Stimulated activated CD4-positive, alpha-beta T cell treated with anti-CD3 and anti-CD28 coated beads, Interleukin-4, amount 100 ng/mL, for 4 hours (primary cell): ENCODE data around the gene PIAS1.
"Not testable (repeated sequence)": the region's sequence is repeated elsewhere in the genome, so short reads cannot be mapped to it uniquely, and the experiment has no call there.

Experiments
- DNase-seq, 2 experiments: peaks; one replicate each; pipeline ENCODE4 v3.0.0-alpha.2; 2020

PIAS1 gene

DNA sequence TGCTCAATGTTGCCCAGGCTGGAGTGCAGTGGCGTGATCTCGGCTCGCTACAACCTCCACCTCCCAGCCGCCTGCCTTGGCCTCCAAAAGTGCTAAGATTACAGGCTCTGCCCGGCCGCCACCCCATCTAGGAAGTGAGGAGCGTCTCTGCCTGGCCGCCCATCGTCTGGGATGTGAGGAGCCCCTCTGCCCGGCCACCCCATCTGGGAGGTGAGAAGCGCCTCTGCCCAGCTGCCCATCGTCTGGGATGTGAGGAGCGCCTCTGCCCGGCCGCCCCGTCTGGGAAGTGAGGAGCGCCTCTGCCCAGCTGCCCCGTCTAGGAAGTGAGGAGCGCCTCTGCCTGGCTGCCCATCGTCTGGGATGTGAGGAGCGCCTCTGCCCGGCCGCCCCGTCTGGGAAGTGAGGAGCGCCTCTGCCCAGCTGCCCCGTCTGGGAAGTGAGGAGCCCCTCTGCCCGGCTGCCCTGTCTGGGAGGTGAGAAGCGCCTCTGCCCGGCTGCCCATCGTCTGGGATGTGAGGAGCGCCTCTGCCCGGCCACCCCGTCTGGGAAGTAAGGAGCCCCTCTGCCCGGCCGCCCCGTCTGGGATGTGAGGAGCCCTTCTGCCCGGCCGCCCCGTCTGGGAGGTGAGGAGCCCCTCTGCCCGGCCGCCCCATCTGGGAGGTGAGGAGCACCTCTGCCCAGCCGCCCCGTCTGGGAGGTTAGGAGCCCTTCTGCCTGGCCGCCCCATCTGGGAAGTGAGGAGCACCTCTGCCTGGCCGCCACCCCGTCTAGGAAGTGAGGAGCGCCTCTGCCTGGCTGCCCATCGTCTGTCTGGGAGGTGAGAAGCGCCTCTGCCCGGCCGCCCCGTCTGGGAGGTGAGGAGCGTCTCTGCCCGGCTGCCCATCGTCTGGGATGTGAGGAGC, 167.7 kb downstream of the PIAS1 start:
- DNase-seq: not testable (repeated sequence)

DNA sequence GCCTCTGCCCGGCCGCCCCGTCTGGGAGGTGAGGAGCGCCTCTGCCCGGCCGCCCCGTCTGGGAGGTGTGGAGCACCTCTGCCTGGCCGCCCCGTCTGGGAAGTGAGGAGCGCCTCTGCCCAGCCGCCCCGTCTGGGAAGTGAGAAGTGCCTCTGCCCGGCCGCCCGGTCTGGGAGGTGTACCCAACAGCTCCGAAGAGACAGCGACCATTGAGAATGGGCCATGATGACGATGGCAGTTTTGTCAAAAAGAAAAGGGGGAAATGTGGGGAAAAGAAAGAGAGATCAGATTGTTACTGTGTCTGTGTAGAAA, 168.3 kb downstream of the PIAS1 start:
- DNase-seq: not testable (repeated sequence)

- DNase-seq: no peak
Observed at GRCh38 chr15:68223171-68223570, 169.1 kb downstream of the PIAS1 start.

DNA sequence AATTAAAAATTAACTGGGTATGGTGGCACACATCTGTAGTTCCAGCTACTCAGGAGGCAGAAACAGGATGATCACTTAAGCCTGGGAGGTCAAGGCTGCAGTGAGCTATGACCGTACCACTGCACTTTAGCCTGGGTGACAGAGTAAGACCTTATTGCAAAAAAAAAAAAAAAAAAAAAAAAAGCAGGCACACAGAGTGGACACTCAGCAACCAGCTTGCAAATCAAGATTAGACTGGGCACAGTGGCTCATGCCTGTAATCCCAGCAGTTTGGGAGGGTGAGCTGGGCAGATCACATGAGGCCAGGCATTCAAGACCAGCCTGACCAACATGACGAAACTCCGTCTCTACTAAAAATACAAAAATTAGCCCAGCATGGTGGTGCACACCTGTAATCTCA, 170.0 kb downstream of the PIAS1 start:
- DNase-seq: no peak

DNA sequence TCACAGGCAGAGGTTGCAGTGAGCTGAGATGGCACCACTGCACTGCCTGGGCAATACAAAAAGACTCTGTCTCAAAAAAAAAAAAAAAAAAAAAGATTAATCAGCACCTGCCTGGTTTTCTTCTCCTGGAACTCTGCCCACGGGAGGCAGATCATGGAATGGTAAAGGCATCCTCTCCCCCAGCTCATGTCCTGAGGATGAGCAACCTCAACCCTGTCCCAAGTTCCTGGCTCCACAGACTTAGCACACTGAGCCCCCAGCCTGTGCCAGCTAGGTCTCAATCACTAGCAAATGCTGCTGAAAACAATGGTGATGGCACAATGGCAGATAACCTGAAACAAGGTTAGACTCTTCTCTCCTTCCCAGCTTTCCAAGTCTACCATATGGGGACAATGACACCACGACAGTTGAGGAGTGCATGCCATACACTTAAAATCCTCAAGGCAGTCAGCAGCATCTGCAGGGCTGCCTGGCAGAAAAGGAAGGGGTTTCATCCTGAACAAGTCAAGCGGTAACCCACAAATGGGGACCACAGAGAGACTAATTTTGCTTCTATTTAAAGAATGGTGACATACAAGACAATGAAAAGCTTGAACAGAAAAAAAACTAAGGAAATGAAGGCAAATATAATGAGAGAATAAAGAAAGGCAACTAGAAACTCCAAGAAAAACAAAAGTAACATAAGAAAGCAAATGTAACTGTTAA, 170.6 kb downstream of the PIAS1 start:
- no peak for DNase-seq

GRCh38 chr15:68225442-68225841, 171.3 kb downstream of the PIAS1 start:
- DNase-seq: not testable (repeated sequence)

DNA sequence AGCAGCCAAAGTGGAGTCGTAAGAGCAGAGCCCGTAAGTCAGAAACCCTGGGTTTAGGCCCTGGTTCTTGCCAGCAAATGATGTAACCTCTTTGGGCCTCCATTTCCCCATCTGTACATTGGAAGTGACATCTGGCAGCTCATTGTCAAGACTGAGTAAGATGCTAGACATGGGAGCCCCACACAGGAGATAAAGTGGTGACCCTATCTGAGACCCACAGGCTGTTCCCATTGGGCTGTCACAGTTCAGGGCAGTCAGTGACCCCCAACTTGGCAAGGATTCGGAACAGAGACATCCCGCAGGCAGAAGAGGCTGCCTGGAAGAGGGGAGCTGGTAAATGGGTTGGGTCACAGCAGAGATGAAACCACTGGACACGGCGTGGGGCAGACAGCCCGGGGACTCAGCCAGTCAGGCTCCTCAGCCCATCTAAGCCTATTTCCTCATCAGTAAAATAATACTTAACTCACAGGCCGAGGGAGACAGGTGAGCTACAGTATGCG, 173.6 kb downstream of the PIAS1 start:
- no peak for DNase-seq

- no peak for DNase-seq
Observed at GRCh38 chr15:68228143-68228970, 174.2 kb downstream of the PIAS1 start.

GRCh38 chr15:68228971-68229385, 174.9 kb downstream of the PIAS1 start:
- no peak for DNase-seq

DNA sequence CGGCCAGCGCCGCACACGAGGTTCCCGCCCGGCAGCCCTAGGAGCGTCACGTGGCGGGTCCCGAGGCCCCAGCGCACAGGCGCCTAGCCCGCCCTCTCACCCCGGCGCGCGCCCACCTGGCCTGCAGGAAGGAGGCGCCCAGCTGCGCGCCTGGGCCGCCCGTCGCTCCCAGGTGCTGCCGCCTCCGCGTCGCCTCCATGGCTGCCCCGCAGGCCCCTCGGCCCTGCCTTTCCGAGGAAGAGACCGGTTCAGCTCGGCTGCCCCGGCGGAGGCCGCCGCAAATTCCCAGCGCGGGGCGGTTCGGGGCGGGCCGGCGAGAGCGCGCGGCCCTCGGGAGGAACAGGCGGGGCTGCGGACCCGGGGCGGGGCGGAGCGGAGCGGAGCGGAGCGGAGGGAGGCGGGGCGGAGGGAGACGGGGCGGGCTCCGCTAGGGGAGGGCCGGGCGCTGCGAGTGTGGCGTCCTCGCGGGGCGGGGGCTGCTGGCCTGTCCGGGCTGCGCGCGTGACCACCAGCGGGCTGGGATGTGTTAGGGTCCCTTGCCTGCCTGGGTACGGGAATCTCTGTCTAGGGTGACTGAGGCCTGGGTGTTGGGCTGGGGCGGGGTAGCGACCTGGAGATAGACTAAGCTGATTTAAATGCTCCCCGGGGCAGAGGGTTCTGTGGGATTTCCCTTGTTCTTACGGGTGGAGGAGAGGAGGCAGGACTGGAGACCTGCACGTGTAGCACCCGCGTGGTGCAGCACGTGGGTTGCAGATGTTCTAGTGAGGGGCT, 175.5 kb downstream of the PIAS1 start, which contains the start of gene CLN6:
TSS of gene CLN6 (minus strand) at position 343 of the 771 bp plus-strand sequence. CDS start at position 199, 144 bp downstream.
- peak; percentile 83 to 86 for DNase-seq

DNA sequence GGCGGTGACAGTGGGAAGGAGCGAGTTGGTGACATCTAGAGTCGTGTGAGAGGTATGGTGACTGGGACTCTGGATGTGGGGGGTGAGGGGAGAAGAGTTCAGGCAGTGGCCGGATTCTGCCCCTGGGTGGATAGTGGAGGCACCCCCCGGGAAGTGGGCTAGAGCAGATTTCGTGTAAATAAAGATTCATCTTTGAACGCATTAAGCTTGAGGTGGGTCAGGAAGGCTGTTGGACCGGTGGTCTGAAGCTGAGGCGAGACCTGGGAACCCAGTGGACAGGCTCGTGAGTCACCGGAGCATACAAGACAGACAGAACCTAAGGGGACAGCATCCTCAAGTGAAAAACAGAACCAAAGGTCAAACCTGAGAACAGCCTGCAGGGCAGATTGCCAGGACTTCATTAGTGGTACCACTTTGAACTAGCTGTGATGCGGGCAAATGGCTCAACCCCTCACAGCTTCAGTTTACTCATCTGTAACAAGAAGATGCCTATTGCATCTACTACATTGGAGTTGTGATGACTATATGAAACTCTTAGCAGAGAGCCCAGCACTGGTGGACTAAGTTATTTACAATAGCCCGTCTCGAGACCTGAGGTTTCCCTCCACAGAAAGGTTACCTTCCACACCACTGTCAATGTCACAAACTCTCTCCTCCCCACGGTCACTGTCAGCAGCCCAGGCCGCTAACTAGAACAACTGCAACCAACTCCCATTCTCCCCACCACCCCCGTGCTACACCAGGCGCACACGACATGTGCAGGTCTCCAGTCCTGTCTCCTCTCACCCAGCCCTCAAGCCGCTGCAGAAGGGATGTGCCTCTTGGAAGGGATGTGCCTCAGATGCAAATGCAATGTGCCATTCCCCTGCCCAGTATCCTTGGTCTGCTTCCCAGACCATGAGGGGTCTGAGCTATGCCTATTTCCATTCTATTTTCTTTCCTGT, 176.3 kb downstream of the PIAS1 start:
- DNase-seq: no peak

DNA sequence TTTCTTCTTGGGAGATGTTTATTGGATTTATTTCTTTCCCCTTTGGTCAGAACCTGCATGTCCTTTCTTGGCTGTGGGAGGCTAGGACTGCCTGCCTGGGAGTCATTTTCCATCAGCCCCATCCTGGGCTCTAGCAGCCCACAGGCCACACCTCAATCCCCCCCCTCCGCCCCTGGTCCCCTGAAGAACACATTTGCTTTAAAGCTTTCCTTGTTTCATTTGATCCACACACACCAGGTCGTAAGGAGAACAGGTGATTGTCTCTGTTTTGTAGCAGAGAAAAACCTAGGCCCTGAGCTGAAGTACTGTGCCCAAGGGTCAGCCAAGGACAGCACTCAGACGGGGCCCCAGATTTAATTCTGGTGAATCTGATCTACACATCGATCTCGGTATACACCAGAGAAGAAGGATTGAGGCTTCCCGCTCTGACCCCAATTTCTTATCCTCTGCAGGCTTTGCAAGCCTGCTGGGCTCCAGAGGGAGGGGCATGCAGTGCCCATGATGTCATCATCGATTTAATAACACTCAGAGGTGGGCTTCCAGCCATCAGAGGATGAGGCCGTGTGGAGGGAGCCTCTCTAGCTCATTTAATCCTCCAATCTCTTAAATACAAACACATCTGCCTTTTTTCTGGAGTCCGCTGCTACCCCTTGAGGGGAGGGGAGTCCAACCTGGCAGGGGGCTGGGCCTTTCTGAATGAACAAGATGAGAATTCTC, 177.1 kb downstream of the PIAS1 start:
- DNase-seq: no peak

DNA sequence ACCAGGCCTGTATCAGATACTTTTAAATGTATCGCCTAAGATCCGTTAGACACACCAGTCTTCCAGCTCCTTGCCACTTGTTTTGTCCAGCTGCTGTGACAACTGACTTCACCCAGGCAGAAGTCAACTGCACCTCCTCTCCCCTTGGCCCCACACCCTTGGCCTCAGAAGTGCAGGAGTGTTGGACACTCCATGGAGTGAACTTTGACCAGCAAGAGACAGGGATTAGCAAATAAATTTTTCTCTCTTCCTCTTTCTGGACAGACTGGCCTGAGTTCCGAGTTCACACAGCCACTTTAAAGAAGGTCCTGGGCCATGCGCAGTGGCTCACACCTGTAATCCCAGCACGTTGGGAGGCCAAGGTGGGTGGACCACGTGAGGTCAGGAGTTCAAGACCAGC, 178.3 kb downstream of the PIAS1 start:
- DNase-seq: no peak

DNA sequence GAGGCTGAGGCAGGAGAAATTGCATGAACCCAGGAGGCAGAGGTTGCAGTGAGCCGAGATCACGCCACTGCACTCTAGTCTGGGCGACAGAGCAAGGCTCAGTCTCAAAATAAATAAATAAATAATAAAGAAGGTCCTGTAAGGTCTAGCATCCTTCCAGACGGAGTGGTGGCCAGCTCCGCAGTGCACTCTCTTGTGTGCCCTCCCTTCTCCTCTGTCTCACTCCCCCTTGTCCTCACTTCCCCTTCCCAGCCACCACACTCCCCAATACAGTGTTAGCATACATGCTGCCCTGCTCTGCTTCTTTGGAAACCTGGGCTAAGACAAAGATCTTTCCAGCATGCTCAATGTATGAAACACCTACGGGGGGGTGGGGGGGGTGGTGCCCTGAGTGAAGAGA, 178.8 kb downstream of the PIAS1 start:
- DNase-seq: no peak

DNA sequence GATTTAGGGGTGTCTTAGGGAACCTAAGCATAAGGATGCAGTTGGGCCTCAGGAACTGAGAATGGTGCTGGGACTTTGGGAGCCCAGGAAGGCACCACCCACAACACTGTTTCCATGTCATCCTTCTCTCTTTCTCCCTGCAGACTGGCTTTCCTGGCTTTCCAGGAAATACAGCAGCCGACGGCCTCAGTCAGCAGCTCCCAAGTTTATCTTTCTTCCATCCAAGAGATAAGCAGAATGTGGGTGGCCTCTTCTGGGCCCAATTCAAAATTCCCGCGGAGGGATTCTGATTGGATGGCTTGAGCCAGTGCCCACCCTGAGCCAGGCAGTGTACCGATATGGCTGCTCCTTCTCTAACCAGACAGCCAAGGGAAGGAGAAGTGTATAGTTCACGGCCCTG, 179.9 kb downstream of the PIAS1 start:
- no peak for DNase-seq

- not testable (repeated sequence) for DNase-seq
Observed at GRCh38 chr15:68234520-68234919, 180.4 kb downstream of the PIAS1 start.

DNA sequence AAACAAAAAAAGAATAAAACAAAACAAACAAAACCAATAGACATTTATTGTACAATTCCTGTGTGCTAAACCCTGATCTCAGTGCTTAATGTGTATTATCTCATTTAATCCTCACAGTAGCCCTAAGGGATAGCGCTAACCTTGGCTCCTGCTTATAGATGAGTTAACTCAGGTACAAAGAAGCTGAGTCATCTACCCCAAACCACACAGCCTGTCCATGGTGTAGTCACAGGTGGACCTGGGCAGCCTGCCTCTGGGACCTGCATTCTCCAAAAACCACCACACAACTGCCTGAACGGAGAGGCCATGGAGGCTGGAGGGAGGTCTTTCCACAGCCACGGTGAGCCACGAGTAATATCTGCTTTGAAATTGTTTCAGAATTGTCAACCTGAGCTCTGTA, 180.9 kb downstream of the PIAS1 start:
- DNase-seq: no peak

- no peak for DNase-seq
Observed at GRCh38 chr15:68239025-68239424, 184.9 kb downstream of the PIAS1 start.

DNA sequence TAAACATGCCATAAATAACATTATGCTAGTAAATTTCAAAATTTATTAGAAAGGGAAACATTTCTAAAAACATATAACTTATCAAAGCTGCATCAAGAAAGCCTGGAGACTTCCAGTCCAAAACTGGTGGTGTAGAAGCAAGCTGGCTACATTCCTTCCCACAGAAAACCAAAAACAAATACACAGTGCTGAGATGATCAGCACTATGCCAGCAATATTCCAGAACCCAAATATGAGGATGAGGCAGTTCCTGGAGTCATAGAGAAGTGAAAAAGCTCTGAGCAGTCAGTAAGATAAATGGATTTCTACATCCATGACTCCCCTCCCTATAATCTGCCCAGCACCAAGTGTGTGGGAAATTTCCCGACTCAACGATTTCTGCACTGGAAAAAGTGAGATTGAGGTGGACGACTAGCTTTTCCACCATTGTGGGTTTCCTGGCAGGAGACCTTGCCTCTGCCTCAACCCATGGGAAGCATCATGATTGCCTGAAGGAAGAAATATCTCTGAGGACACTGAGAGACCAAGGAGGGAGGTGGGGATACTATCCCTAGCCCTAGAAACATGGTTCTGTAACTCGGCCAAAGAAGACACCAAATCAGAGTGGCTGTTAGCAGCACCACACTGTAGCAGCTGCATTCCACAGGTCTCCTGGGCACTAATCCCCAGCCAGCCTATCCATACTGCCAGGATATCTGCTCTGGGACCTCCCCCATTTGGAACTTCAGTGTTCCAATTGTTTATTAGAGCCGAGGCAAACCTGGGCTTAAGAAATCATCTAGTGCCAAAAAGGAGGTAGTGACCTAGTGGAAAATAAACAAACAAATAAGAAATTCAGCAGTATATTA, 187.2 kb downstream of the PIAS1 start:
- no peak for DNase-seq
